K562 (cell line): ENCODE data around the gene MVK. TPM values are rescaled to one million over a fixed set of nuclear protein-coding genes. Genes with fewer than 3 reads are reported as not detected.

Source experiments
- CAMTA2 ChIP-seq: fragments of 250-450 bp; sonication (Bioruptor Pico); conservative IDR thresholded peaks from 2 replicates; pipeline ENCODE4 v1.5.1; 2022
- CC2D1A ChIP-seq: fragments of 450-650 bp; IDR thresholded peaks from 2 replicates; pipeline ENCODE4 v1.6.1; 2017; ENCODE audit warnings: mild to moderate bottlenecking
- DPF2 ChIP-seq: fragments of 450-650 bp; IDR thresholded peaks from 2 replicates; pipeline ENCODE4 v1.6.1; 2016
- ETV6 ChIP-seq, 3 experiments: fragments of 150-350 bp in 1 of 3; sonication (generic) in 1 of 3; formaldehyde crosslinking in 1 of 3; IDR thresholded peaks; 2 replicates each; pipeline versions ENCODE4 v1.6.1 to v1.8.0; 2014 to 2022; ENCODE audit warnings: borderline replicate concordance in 2 of 3, low read depth in 2 of 3, antibody characterized with exemption in 1 of 3, low read length in 1 of 3, mild to moderate bottlenecking in 1 of 3, missing genetic modification reagents in 1 of 3
- GABPB2 ChIP-seq: fragments of 250-450 bp; sonication (Bioruptor Pico); conservative IDR thresholded peaks from 2 replicates; pipeline ENCODE4 v1.5.1; 2021; ENCODE audit warnings: mild to moderate bottlenecking
- HNRNPL ChIP-seq: fragments of 200-400 bp; formaldehyde crosslinking; IDR thresholded peaks from 2 replicates; pipeline ENCODE4 v1.6.1; 2017; ENCODE audit warnings: low read depth, mild to moderate bottlenecking, low read length
- KAT7 ChIP-seq: sonication (generic); formaldehyde crosslinking; IDR thresholded peaks from 2 replicates; pipeline ENCODE4 v1.8.0; 2022; ENCODE audit warnings: missing genetic modification reagents, mild to moderate bottlenecking, borderline replicate concordance
- MNT ChIP-seq, 2 experiments: fragments of 450-650 bp; conservative IDR thresholded peaks; 2 replicates each; pipeline ENCODE4 v1.6.1; 2017; ENCODE audit warnings: mild to moderate bottlenecking in 2 of 2, moderate library complexity in 2 of 2
- MTA3 ChIP-seq: fragments of 450-650 bp; formaldehyde crosslinking; IDR thresholded peaks from 2 replicates; pipeline ENCODE4 v1.6.1; 2017; ENCODE audit warnings: mild to moderate bottlenecking, borderline replicate concordance
- NCOA4 ChIP-seq: fragments of 450-650 bp; IDR thresholded peaks from 2 replicates; pipeline ENCODE4 v1.6.1; 2018; ENCODE audit warnings: mild to moderate bottlenecking; ENCODE audit not compliant: partially characterized antibody
- NCOA6 ChIP-seq: fragments of 450-650 bp; IDR thresholded peaks from 2 replicates; pipeline ENCODE4 v1.6.1; 2017; ENCODE audit warnings: mild to moderate bottlenecking
- OTX1 ChIP-seq: fragments of 450-650 bp; formaldehyde crosslinking; IDR thresholded peaks from 2 replicates; pipeline ENCODE4 v1.4.0; 2022; ENCODE audit warnings: mild to moderate bottlenecking
- PCBP1 ChIP-seq: fragments of 200-400 bp; formaldehyde crosslinking; IDR thresholded peaks from 2 replicates; pipeline ENCODE4 v1.6.1; 2018; ENCODE audit warnings: mild to moderate bottlenecking, low read depth, low read length; ENCODE audit not compliant: poor library complexity, severe bottlenecking
- RFX1 ChIP-seq: fragments of 450-650 bp; IDR thresholded peaks from 2 replicates; pipeline ENCODE4 v1.6.1; 2016; ENCODE audit warnings: mild to moderate bottlenecking, moderate library complexity
- SMC3 ChIP-seq: conservative IDR thresholded peaks from 2 replicates; pipeline ENCODE4 v1.6.1; 2011; ENCODE audit warnings: low read depth, low read length, improper control_type of control experiment; ENCODE audit not compliant: insufficient read depth
- TGIF2 ChIP-seq: sonication (generic); formaldehyde crosslinking; IDR thresholded peaks from 2 replicates; pipeline ENCODE4 v1.8.1; 2022; ENCODE audit warnings: mild to moderate bottlenecking, missing genetic modification reagents, moderate library complexity
- ZC3H8 ChIP-seq: fragments of 450-650 bp; IDR thresholded peaks from 2 replicates; pipeline ENCODE4 v1.6.1; 2017
- ZNF384 ChIP-seq: IDR thresholded peaks from 2 replicates; pipeline ENCODE4 v1.6.1; 2012; ENCODE audit warnings: low read depth, low read length, improper control_type of control experiment
- ZSCAN32 ChIP-seq: fragments of 450-650 bp; formaldehyde crosslinking; IDR thresholded peaks from 2 replicates; pipeline ENCODE4 v1.4.0; 2020; ENCODE audit warnings: mild to moderate bottlenecking, moderate library complexity
- polyA plus RNA-seq, 8 experiments: library from polyadenylated mRNA; depleted of rRNA in 4 of 8; stranded (reverse) in 5 of 8; unstranded in 3 of 8; fragments of >200 nt; fragmentation: Nextera tagmentation in 2 of 8; fragmentation: Illumina TruSeq in 1 of 8; extraction: Ambion mirVana in 2 of 8; extraction: Trizol in 1 of 8; gene quantifications; 2 replicates each; pipeline versions ENCODE4 v1.2.1 to v1.2.3, GENCODE V29; 2011 to 2014; ENCODE audit warnings: inconsistent platforms in 1 of 8, missing spikeins in 1 of 8
- total RNA-seq, 7 experiments: library from RNA; depleted of rRNA in 6 of 7; stranded (reverse); fragments of >200 nt in 6 of 7; fragmentation: Illumina TruSeq in 2 of 7; extraction: Trizol in 2 of 7; gene quantifications; 2 replicates each; pipeline versions ENCODE4 v1.2.1 to v1.2.3, GENCODE V29; 2011 to 2021; ENCODE audit warnings: low replicate concordance in 1 of 7
- TF ChIP-seq, protein P1 (sequence below): sonication (generic); formaldehyde crosslinking; IDR thresholded peaks from 2 replicates; pipeline ENCODE4 v1.8.0; 2022; ENCODE audit warnings: mild to moderate bottlenecking, missing genetic modification reagents
- TF ChIP-seq, protein P2 (sequence below), 3 experiments: IDR thresholded peaks in 2 of 3; conservative IDR thresholded peaks in 1 of 3; 2 replicates each; pipeline ENCODE4 v1.5.1; 2011 to 2012; ENCODE audit warnings: low read length in 3 of 3, mild to moderate bottlenecking in 3 of 3, control low read depth in 2 of 3, improper control_type of control experiment in 1 of 3, inconsistent platforms in 1 of 3, low read depth in 1 of 3, mixed read lengths in 1 of 3, moderate library complexity in 1 of 3; ENCODE audit not compliant: insufficient read depth in 2 of 3

MVK gene
- total and polyA plus RNA-seq, 9 of the 15 experiments (the other 6 are each of a cell fraction or from before 2014, with no cell fraction given): 0.41 to 33.6 (median 18.8) TPM

GRCh38 chr12:109573029-109573913 is at the start of gene MVK, which contains the start of gene MMAB (continued):
- no peak for TF ChIP-seq ETV6 (IDR thresholded peaks at IDR 0.05; ENCODE audit: borderline replicate concordance in 1 of 2, low read depth in 2 of 2, low read length in 1 of 2)
- TF ChIP-seq ETV6 (CRISPR knock-in tag; IDR thresholded peaks at IDR 0.05; ENCODE audit: borderline replicate concordance): no peak
- TF ChIP-seq ZC3H8: no peak
- TF ChIP-seq TGIF2 (CRISPR knock-in tag): peak; percentile 91; the same call in 1 of the 2 replicates
- peak; percentile 100 for TF ChIP-seq MTA3
- no peak for TF ChIP-seq CAMTA2 (CRISPR knock-in tag)
- TF ChIP-seq MNT (conservative IDR thresholded peaks at IDR 0.05): peak; percentile 99
- TF ChIP-seq ZSCAN32 (CRISPR knock-in tag): no peak
- TF ChIP-seq GABPB2 (CRISPR knock-in tag): no peak
- TF ChIP-seq HNRNPL: no peak
- TF ChIP-seq SMC3: no peak
- no peak for TF ChIP-seq NCOA4
- TF ChIP-seq, protein P1, sequence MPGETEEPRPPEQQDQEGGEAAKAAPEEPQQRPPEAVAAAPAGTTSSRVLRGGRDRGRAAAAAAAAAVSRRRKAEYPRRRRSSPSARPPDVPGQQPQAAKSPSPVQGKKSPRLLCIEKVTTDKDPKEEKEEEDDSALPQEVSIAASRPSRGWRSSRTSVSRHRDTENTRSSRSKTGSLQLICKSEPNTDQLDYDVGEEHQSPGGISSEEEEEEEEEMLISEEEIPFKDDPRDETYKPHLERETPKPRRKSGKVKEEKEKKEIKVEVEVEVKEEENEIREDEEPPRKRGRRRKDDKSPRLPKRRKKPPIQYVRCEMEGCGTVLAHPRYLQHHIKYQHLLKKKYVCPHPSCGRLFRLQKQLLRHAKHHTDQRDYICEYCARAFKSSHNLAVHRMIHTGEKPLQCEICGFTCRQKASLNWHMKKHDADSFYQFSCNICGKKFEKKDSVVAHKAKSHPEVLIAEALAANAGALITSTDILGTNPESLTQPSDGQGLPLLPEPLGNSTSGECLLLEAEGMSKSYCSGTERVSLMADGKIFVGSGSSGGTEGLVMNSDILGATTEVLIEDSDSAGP (CRISPR knock-in tag): no peak
- TF ChIP-seq OTX1 (CRISPR knock-in tag): peak; percentile 63; the same call in 1 of the 2 replicates
- TF ChIP-seq, protein P2, sequence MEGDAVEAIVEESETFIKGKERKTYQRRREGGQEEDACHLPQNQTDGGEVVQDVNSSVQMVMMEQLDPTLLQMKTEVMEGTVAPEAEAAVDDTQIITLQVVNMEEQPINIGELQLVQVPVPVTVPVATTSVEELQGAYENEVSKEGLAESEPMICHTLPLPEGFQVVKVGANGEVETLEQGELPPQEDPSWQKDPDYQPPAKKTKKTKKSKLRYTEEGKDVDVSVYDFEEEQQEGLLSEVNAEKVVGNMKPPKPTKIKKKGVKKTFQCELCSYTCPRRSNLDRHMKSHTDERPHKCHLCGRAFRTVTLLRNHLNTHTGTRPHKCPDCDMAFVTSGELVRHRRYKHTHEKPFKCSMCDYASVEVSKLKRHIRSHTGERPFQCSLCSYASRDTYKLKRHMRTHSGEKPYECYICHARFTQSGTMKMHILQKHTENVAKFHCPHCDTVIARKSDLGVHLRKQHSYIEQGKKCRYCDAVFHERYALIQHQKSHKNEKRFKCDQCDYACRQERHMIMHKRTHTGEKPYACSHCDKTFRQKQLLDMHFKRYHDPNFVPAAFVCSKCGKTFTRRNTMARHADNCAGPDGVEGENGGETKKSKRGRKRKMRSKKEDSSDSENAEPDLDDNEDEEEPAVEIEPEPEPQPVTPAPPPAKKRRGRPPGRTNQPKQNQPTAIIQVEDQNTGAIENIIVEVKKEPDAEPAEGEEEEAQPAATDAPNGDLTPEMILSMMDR (IDR thresholded peaks at IDR 0.05 in 2 of 3, conservative IDR thresholded peaks at IDR 0.05 in 1 of 3; ENCODE audit: insufficient read depth in 2 of 3, low read depth in 1 of 3, low read length in 3 of 3): no peak
- TF ChIP-seq NCOA6: peak; percentile 77; the same call in 1 of the 2 replicates
- no peak for TF ChIP-seq PCBP1
- peak; percentile 58; the same call in 1 of the 2 replicates for TF ChIP-seq DPF2
- TF ChIP-seq KAT7: 0 out of 2 replicates have a peak, but pooled peaks have one; percentile 59
- TF ChIP-seq CC2D1A: peak; percentile 94
- TF ChIP-seq RFX1: peak; percentile 98
- TF ChIP-seq ZNF384: no peak
